Upper lobe of left lung (tissue), 6 donors: Measurements from ENCODE around the gene HOXC11. TPM values are rescaled to one million over a fixed set of nuclear protein-coding genes. Genes with fewer than 3 reads are reported as not detected.

Source experiments
- ATAC-seq, 2 donors: fragments of 200-7000 bp; cut with Tn5 transposase; one replicate each; pipeline ENCODE4 v1.9.1; 2022; ENCODE audit warnings: mild to moderate bottlenecking in 2 of 2, moderate library complexity in 2 of 2; ENCODE audit not compliant: low FRiP score in 2 of 2
- DNase-seq, 2 donors: peaks; one replicate each; pipeline ENCODE4 v3.0.0-alpha.2; 2019 to 2020
- H3K27ac ChIP-seq, 4 donors: fragments of 200-600 bp; sonication (generic); one replicate each; pipeline ENCODE4 v1.5.1; 2016 to 2019
- H3K27me3 ChIP-seq, 4 donors: fragments of 200-600 bp; sonication (generic); one replicate each; pipeline ENCODE4 v1.5.1; 2017 to 2019
- H3K36me3 ChIP-seq, 4 donors: fragments of 200-600 bp; sonication (generic); one replicate each; pipeline ENCODE4 v1.5.1; 2016 to 2019
- H3K4me1 ChIP-seq, 4 donors: fragments of 200-600 bp; sonication (generic); one replicate each; pipeline ENCODE4 v1.5.1; 2018 to 2019
- H3K4me3 ChIP-seq, 4 donors: fragments of 200-600 bp; sonication (generic); one replicate each; pipeline ENCODE4 v1.5.1; 2017 to 2019; ENCODE audit warnings: mild to moderate bottlenecking in 2 of 4, moderate library complexity in 1 of 4
- H3K9me3 ChIP-seq, 4 donors: fragments of 200-600 bp; sonication (generic); one replicate each; pipeline ENCODE4 v1.5.1; 2018 to 2019
- EP300 ChIP-seq, 4 donors: sonication (generic); formaldehyde crosslinking; IDR thresholded peaks; one replicate each; pipeline ENCODE4 v1.5.1; 2017; ENCODE audit warnings: antibody characterized with exemption in 4 of 4, control low read depth in 2 of 4
- POLR2A ChIP-seq, 4 donors: fragments of 450-650 bp; IDR thresholded peaks; one replicate each; pipeline ENCODE4 v1.5.1; 2016 to 2017; ENCODE audit warnings: antibody characterized with exemption in 4 of 4, mild to moderate bottlenecking in 2 of 4
- POLR2AphosphoS5 ChIP-seq, 2 donors: sonication (generic); formaldehyde crosslinking; IDR thresholded peaks; one replicate each; pipeline ENCODE4 v1.5.1; 2017; ENCODE audit warnings: antibody characterized with exemption in 2 of 2
- WGBS, 2 donors: methylation state at CpG; one replicate each; pipeline ENCODE4 v1.1.5; 2017 to 2018; 5-methylcytosine and 5-hydroxymethylcytosine counted together
- total RNA-seq, 6 donors: library from RNA; depleted of rRNA in 4 of 6; stranded (reverse); fragments of >200 nt in 4 of 6; gene quantifications; one replicate each; pipeline versions ENCODE4 v1.1.0 to v1.2.1, GENCODE V29; 2016 to 2021
- TF ChIP-seq, protein P1 (sequence below), 6 experiments: fragments of 450-650 bp in 4 of 6; fragments of 200-600 bp in 2 of 6; sonication (generic) in 2 of 6; IDR thresholded peaks; one replicate each; pipeline ENCODE4 v1.5.1; 2016 to 2019; ENCODE audit warnings: antibody characterized with exemption in 6 of 6
- donor health status: DM: no; HTN: no; CAD: no; lungs with moderate emphysema.
- donor health status: DM: no; HTN: yes; CAD: no; lungs with severe emphysema.

The HOXC11 gene
- total RNA-seq, 6 donors from 2014 or later: not detected

GRCh38 chr12:53942467-53942997 is 30.4 kb upstream of the HOXC11 start:
- ATAC-seq: no peak
- no peak for TF ChIP-seq POLR2A (IDR thresholded peaks at IDR 0.05)
- Histone ChIP-seq H3K27me3 (peaks cover 3 to 74% (median 37%) of the 10 kb centered on the region in 4 donors), H3K27ac (no peak overlapping the region), H3K36me3 (no peaks in the 10 kb centered on the region), H3K4me3 (no peak overlapping the region), H3K4me1 (peaks cover 0 to 16% (median 7%) of the 10 kb centered on the region in 4 donors), H3K9me3 (no peaks in the 10 kb centered on the region)
- WGBS, 2 donors: 15 to 19% methylated on average over 2 of the region's 2 CpGs
- DNase-seq: no peak

GRCh38 chr12:53944209-53944608 is 28.7 kb upstream of the HOXC11 start:
- DNase-seq (no peak), ATAC-seq (no peak)
- no peak for TF ChIP-seq POLR2AphosphoS5 (IDR thresholded peaks at IDR 0.05)
- TF ChIP-seq EP300 (IDR thresholded peaks at IDR 0.05): no peak
- no peak for TF ChIP-seq POLR2A (IDR thresholded peaks at IDR 0.05)
- TF ChIP-seq, protein P1, sequence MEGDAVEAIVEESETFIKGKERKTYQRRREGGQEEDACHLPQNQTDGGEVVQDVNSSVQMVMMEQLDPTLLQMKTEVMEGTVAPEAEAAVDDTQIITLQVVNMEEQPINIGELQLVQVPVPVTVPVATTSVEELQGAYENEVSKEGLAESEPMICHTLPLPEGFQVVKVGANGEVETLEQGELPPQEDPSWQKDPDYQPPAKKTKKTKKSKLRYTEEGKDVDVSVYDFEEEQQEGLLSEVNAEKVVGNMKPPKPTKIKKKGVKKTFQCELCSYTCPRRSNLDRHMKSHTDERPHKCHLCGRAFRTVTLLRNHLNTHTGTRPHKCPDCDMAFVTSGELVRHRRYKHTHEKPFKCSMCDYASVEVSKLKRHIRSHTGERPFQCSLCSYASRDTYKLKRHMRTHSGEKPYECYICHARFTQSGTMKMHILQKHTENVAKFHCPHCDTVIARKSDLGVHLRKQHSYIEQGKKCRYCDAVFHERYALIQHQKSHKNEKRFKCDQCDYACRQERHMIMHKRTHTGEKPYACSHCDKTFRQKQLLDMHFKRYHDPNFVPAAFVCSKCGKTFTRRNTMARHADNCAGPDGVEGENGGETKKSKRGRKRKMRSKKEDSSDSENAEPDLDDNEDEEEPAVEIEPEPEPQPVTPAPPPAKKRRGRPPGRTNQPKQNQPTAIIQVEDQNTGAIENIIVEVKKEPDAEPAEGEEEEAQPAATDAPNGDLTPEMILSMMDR (IDR thresholded peaks at IDR 0.05): no peak
- H3K9me3 ChIP-seq: no peaks in the 10 kb centered on the region
- no peak overlapping the region for H3K4me3 ChIP-seq
- H3K27me3 ChIP-seq: peaks cover 2 to 66% (median 26%) of the 10 kb centered on the region in 4 donors
- no peaks in the 10 kb centered on the region for H3K36me3 ChIP-seq
- 15 to 18% methylated on average over 4 of the region's 4 CpGs for WGBS, 2 donors
- H3K27ac ChIP-seq: no peak overlapping the region
- peaks cover 0 to 6% (median 1%) of the 10 kb centered on the region in 4 donors for H3K4me1 ChIP-seq

DNA sequence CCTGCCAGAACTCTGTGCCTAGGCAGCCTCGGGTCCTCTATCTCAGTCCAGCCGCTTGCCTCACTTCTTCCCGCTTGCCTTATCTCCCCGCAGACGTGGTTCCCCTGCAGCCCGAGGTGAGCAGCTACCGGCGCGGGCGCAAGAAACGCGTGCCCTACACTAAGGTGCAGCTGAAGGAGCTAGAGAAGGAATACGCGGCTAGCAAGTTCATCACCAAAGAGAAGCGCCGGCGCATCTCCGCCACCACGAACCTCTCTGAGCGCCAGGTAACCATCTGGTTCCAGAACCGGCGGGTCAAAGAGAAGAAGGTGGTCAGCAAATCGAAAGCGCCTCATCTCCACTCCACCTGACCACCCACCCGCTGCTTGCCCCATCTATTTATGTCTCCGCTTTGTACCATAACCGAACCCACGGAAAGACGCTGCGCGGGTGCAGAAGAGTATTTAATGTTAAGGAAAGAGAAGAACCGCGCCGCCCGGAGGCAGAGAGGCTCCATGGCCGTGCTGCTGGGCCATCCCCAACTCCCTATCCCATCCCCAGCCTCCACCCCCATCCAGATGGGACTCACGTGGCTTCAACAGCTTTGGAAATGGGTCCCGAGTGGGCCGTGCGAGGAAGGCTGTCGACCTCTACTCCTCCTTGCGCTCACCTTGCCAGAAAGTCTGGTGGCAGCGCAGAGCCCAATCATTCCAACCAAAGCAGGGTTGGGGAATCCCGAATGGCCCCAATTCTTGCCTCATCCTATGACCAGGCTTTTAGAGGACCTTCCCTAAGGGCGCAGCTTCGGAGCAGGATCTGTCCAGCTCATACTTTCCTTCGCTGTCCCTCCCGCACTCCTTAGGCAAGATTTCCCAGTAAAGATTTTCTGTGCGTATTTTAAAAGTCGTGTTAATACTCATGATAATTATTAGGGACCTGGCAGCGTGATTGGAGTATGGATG is 27.7 kb upstream of the HOXC11 start:
- 4 to 8% methylated on average over 38 to 51 of the region's 51 CpGs for WGBS, 2 donors
- peaks cover 1 to 66% (median 21%) of the 10 kb centered on the region in 4 donors for H3K27me3 ChIP-seq

GRCh38 chr12:53947743-53948142 is 25.2 kb upstream of the HOXC11 start:
- DNase-seq: no peak
- Histone ChIP-seq H3K4me3 (no peak overlapping the region), H3K27ac (no peak overlapping the region), H3K36me3 (no peaks in the 10 kb centered on the region), H3K9me3 (no peaks in the 10 kb centered on the region), H3K4me1 (peaks cover 0 to 16% (median 1%) of the 10 kb centered on the region in 4 donors), H3K27me3 (peaks cover 1 to 79% (median 33%) of the 10 kb centered on the region in 4 donors)
- no peak for ATAC-seq
- TF ChIP-seq, protein P1 (IDR thresholded peaks at IDR 0.05): no peak
- no peak for TF ChIP-seq POLR2A (IDR thresholded peaks at IDR 0.05)
- TF ChIP-seq POLR2AphosphoS5 (IDR thresholded peaks at IDR 0.05): no peak
- TF ChIP-seq EP300 (IDR thresholded peaks at IDR 0.05): no peak

More for the DNA sequence above, 27.7 kb upstream of the HOXC11 start:
- Histone ChIP-seq H3K27ac (no peak overlapping the region), H3K4me3 (no peak overlapping the region), H3K9me3 (no peaks in the 10 kb centered on the region), H3K4me1 (no peaks in the 10 kb centered on the region), H3K36me3 (no peaks in the 10 kb centered on the region)
- DNase-seq (no peak), ATAC-seq (no peak)
- no peak for TF ChIP-seq POLR2A (IDR thresholded peaks at IDR 0.05)
- TF ChIP-seq, protein P1 (IDR thresholded peaks at IDR 0.05): no peak

- Histone ChIP-seq H3K27me3 (peaks cover 1 to 81% (median 37%) of the 10 kb centered on the region in 4 donors), H3K27ac (no peak overlapping the region), H3K9me3 (no peaks in the 10 kb centered on the region), H3K4me3 (no peak overlapping the region), H3K4me1 (peaks cover 0 to 21% (median 1%) of the 10 kb centered on the region in 4 donors), H3K36me3 (no peaks in the 10 kb centered on the region)
- peak in 1 of 2 donors; percentile 15 for DNase-seq
- TF ChIP-seq POLR2A (IDR thresholded peaks at IDR 0.05): no peak
- no peak for TF ChIP-seq POLR2AphosphoS5 (IDR thresholded peaks at IDR 0.05)
- TF ChIP-seq, protein P1 (IDR thresholded peaks at IDR 0.05): no peak
- TF ChIP-seq EP300 (IDR thresholded peaks at IDR 0.05): no peak
- no peak for ATAC-seq
- WGBS, 2 donors: 42 to 43% methylated on average over 4 to 9 of the region's 9 CpGs
Measured at GRCh38 chr12:53948650-53949593, 24.0 kb upstream of the HOXC11 start.
